Body of pancreas (tissue), 4 donors: ENCODE measurements around the gene IFT27.

Experiments used
- CTCF ChIP-seq, 7 experiments: fragments of 450-650 bp in 4 of 7; fragments of 200-600 bp in 3 of 7; sonication (generic) in 3 of 7; IDR thresholded peaks; one replicate each; pipeline ENCODE4 v1.5.1; 2016 to 2019; ENCODE audit warnings: antibody characterized with exemption in 7 of 7
- POLR2A ChIP-seq, 3 donors: fragments of 450-650 bp; IDR thresholded peaks; one replicate each; pipeline ENCODE4 v1.6.1; 2016; ENCODE audit warnings: antibody characterized with exemption in 3 of 3, mild to moderate bottlenecking in 2 of 3

GRCh38 chr22:36762687-36763260 lies 13.1 kb downstream of the IFT27 start:
- TF ChIP-seq CTCF (IDR thresholded peaks at IDR 0.05) (no peak), POLR2A (IDR thresholded peaks at IDR 0.05) (no peak)
